Right renal cortex interstitium (tissue), 3 donors: ENCODE results near the gene ARHGAP42. TPM values are rescaled to one million over a fixed set of nuclear protein-coding genes. Genes with fewer than 3 reads are reported as not detected.
"Not testable (repeated sequence)": the region's sequence is repeated elsewhere in the genome, so short reads cannot be mapped to it uniquely, and the experiment has no call there.

Source experiments
- DNase-seq, 3 donors: peaks; one replicate each; pipeline ENCODE4 v3.0.0-alpha.2; 2013; ENCODE audit warnings: low read depth in 3 of 3, low spot score in 2 of 3
- polyA plus RNA-seq, 3 donors: library from polyadenylated mRNA; unstranded; fragments of 120-200 nt; gene quantifications; one replicate each; pipeline ENCODE4 v1.2.1, GENCODE V29; 2013; ENCODE audit not compliant: insufficient read length in 3 of 3

ARHGAP42 gene
- polyA plus RNA-seq, 3 donors, result 29.4 to 33.9 (median 32.3) TPM

- DNase-seq, result no peak
Measured at GRCh38 chr11:101008961-101009689, 322.0 kb downstream of the ARHGAP42 start.

DNA sequence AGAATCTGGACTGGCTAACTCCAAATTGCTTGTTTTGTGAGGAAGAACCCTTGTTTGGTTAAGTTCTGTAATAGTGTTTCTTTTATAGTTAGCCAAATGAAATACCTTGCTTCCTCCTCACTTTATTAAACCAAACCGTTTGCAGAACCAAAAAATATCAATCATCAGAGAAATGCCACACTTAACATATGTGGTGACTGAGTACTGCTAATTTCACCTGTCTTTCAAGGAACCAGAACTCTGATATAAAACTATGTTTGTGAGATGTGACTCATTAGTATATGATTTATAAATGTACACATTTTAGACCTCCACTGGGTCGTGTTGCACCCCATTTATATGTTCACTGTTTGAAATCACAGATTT lies 322.6 kb downstream of the ARHGAP42 start:
- no peak for DNase-seq

DNA sequence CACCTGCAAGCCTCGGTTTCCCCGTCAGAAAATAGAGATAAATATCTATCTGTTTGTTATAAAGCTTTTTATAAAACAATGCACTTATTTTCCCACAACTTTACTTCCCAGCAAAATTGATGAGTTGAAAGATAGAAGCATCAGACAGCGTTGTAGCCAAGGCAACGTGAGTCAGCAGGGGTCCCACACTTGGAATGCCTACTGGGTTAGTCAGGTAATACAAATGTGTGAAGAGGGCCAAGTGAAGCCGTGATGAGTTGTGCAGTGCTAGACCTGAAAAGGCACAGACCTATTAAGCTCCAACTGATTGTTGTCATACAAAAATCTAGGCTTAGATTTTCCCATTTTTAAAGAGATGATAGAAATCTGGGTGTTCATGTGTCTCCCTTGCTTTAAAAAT lies 323.8 kb downstream of the ARHGAP42 start:
- DNase-seq, result no peak

- no peak for DNase-seq
Measured at GRCh38 chr11:101011881-101012280, 324.8 kb downstream of the ARHGAP42 start.

DNA sequence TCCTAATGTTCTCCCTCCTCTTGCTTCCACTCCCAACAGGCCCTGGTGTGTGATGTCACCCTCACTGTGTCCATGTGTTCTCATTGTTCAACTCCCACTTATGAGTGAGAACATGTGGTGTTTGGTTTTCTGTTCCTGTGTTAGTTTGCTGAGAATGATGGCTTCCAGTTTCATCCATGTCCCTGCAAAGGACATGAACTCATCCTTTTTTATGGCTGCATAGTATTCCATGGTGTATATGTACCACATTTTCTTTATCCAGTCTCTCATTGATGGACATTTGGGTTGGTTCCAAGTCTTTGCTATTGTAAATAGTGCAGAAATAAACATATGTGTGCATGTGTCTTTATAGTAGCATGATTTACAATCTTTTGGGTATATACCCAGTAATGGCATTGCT lies 326.6 kb downstream of the ARHGAP42 start:
- DNase-seq, result not testable (repeated sequence)

DNA sequence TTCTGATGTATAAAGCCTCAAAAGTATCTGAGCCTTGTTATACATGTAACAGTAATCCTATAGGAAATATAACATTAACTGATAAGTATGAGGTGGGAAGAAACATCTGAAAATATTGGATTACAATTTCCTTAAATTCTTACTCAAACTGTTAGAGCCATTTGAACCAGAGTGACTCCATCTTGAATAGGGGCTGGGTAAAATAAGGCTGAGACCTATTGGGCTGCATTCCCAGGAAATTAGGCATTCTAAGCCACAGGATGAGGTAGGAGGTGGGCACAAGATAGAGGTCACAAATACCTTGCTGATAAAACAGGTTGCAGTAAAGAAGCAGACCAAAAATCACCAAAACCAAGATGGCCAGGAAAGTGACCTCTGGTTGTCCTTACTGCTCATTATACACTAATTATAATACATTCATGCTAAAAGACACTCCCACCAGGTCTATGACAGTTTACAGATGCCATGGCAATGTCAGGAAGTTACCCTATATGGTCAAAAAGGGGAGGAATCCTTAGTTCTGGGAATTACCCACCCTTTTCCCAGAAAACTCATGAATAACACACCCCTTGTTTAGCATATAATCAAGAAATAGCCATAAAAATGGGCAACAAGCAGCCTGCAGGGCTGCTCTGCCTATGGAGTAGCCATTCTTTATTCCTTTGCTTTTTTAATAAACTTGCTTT lies 327.7 kb downstream of the ARHGAP42 start:
- no peak for DNase-seq

GRCh38 chr11:101019870-101020269 lies 332.8 kb downstream of the ARHGAP42 start:
- no peak for DNase-seq

DNA sequence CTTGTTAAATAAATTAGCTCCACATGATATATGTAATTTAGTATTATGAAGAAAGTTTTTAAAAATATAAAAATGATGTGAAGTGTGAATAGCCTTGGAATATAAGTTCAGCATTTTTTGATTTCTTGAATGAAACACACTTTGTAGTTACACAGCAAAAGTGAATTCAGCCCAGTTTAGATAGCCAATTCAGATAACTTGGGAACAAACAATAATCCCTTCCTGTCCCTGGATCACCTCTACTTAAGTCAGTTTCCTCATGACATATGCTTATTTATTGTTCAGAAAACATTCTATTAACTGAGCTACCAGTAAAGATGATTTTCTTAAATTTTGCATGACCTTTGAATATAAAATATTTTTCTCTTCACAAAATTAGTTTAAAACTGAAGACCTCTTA lies 335.2 kb downstream of the ARHGAP42 start:
- no peak for DNase-seq

GRCh38 chr11:101028644-101029043 lies 341.6 kb downstream of the ARHGAP42 start:
- no peak for DNase-seq

DNA sequence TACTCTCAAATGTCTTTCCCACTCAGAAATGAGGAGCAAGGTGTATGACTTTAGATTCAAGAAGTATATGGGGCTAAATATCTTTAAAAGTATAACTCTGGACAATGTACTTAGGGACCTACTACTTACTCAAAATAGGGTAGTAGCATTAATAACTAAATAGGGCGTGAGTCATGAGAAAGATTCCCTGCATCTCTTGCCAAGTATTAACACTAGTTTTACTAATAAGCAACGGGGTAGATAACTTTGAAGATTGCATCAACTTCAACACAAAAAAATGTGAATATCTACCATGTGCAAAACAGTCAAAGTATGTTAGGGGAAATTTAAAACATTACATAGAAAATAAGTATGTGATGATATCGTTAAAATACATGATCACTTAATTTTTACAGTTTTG lies 342.9 kb downstream of the ARHGAP42 start:
- no peak for DNase-seq

DNA sequence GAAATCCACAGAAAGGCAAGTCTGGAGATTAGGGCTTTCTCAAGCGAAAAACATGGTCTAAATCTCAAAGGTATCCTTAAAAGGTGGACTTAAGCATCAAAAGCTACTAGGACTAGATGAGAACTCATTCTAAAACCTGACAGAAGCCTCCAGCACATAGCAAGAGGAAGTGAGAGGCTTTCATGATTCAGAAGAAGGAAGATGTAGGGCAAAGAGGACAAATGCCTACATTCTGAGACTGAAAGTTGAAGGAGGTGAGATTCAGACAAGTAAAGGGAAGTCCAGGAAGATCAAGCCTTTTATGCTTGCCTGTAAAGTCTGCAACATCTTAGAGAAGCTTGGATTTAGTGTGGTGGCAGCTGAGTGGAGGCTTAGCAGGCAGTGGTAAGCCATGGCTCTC lies 343.6 kb downstream of the ARHGAP42 start:
- DNase-seq, result no peak

GRCh38 chr11:101031713-101032112 lies 344.6 kb downstream of the ARHGAP42 start:
- DNase-seq, result no peak

DNA sequence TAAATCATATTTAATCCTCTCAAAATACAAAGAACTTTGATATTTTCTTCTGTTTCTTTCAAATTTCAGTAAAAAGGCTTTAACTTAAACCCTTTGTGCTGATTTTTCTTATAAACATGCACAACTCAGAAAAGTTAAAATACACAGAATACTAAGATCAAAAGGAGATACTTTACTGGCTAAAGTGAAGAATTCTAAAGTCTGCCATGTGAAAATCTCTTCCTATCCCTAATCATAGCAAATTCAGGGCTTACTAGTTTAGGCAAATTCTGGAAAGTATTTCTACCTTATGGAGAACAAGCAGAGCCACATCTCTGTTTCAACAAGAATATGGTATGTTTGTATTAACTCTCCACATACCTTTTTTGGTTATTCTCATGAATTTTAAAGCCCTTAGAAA lies 345.9 kb downstream of the ARHGAP42 start:
- DNase-seq, result no peak

DNA sequence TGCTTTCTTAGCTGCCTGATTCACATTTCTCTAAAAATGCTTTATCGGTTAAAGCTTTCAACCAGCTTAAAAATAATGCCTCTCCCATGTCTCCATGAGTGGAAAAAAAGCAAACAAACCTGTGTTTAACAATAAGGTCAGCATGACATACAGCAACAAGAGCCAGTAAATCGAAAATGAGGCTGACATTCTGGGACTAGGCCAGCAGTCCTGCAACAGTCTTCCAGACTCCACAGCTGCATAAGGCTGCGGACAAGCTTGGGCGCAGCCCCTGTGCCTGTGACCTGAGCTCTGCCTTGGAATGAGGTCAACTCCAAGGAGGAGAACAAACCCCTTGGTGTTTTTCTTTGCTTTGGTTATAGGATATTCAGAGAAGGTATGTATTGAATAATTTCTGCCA lies 347.0 kb downstream of the ARHGAP42 start:
- DNase-seq, result peak; percentile 6 to 10 (median 7)

- no peak for DNase-seq
Measured at GRCh38 chr11:101035872-101036271, 348.8 kb downstream of the ARHGAP42 start.
